BLaER1 treated with 17β-estradiol and CSF1 and Interleukin-3, amounts not matched to agents 10 nM and 100 nM (cell line): ENCODE results near the gene FAM111B.
A peak's percentile ranks its signal among the peaks of the same experiment; 100 is the strongest.
"Not testable (repeated sequence)": the region's sequence is repeated elsewhere in the genome, so short reads cannot be mapped to it uniquely, and the experiment has no call there.

Experiments
- H3K27ac ChIP-seq, 11 experiments: shearing (Covaris generic); formaldehyde crosslinking; 2 replicates each; pipeline ENCODE4 v1.8.1; 2022
- H3K27me3 ChIP-seq, 11 experiments: shearing (Covaris generic); formaldehyde crosslinking; 2 replicates each; pipeline ENCODE4 v1.8.1; 2022
- H3K36me3 ChIP-seq, 11 experiments: shearing (Covaris generic); formaldehyde crosslinking; 2 replicates each; pipeline ENCODE4 v1.8.1; 2022
- H3K4me1 ChIP-seq, 10 experiments: shearing (Covaris generic); formaldehyde crosslinking; 2 replicates each; pipeline ENCODE4 v1.8.1; 2022
- H3K4me2 ChIP-seq, 11 experiments: shearing (Covaris generic); formaldehyde crosslinking; 2 replicates each; pipeline ENCODE4 v1.8.1; 2022
- H3K4me3 ChIP-seq, 10 experiments: shearing (Covaris generic); formaldehyde crosslinking; 2 replicates each; pipeline ENCODE4 v1.8.1; 2022
- H3K9ac ChIP-seq, 11 experiments: shearing (Covaris generic); formaldehyde crosslinking; 2 replicates each; pipeline ENCODE4 v1.8.1; 2022
- H3K9me3 ChIP-seq, 11 experiments: shearing (Covaris generic); formaldehyde crosslinking; replicated peaks in 1 of 11; 2 replicates each; pipeline ENCODE4 v1.8.1; 2022
- H4K20me1 ChIP-seq, 11 experiments: shearing (Covaris generic); formaldehyde crosslinking; 2 replicates each; pipeline ENCODE4 v1.8.1; 2022
- Cebpa-rat ChIP-seq, 11 experiments: shearing (Covaris generic); IDR thresholded peaks; 2 replicates each; pipeline ENCODE4 v1.8.1; 2022

FAM111B gene

GRCh38 chr11:59078435-59078834, 28.6 kb upstream of the FAM111B start:
- Histone ChIP-seq H3K9me3 (peaks cover 0 to 16% (median 11%) of the 10 kb centered on the region in 11 experiments; a peak in 15 of 22 replicates), H3K27me3 (no peaks in the 10 kb centered on the region), H3K4me2 (peak overlapping the region in 6 of 11 experiments; percentile 1 to 49 (median 27); a peak in 9 of 22 replicates), H4K20me1 (no peaks in the 10 kb centered on the region), H3K4me3 (no peak overlapping the region), H3K36me3 (no peaks in the 10 kb centered on the region), H3K27ac (no peak overlapping the region), H3K9ac (no peak overlapping the region), H3K4me1 (peaks cover 0 to 15% (median 9%) of the 10 kb centered on the region in 10 experiments; a peak in 14 of 20 replicates)
- TF ChIP-seq Cebpa-rat (IDR thresholded peaks at IDR 0.05), result no peak

DNA sequence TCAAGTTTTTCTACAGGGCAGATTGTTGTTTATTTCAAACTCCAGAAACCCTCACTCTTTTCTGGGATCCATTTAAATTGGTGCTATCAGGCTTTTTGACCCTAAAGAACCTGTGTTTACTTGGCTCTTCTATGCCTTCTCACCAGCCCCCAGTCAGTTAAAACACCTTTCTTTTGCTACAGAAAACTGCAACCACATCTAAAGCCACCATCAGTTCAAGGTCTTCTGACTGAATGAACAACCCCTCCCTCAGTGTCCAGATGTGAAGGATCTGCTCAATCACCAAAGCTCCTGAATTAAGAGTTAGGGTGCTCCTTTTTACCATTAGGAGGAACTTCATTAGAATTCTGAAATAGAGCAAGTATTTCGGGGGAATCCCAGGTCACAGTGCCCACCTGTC, 28.0 kb upstream of the FAM111B start:
- Histone ChIP-seq H3K27ac (no peak overlapping the region), H3K9ac (no peak overlapping the region), H3K4me3 (no peak overlapping the region), H3K36me3 (no peaks in the 10 kb centered on the region), H3K9me3 (peaks cover 0 to 16% (median 11%) of the 10 kb centered on the region in 11 experiments; a peak in 14 of 22 replicates), H3K4me1 (peaks cover 0 to 15% (median 9%) of the 10 kb centered on the region in 10 experiments; a peak in 14 of 20 replicates), H3K27me3 (no peaks in the 10 kb centered on the region), H4K20me1 (no peaks in the 10 kb centered on the region), H3K4me2 (peak overlapping the region in 6 of 11 experiments; percentile 1 to 49 (median 27); a peak in 10 of 22 replicates)
- no peak for TF ChIP-seq Cebpa-rat (IDR thresholded peaks at IDR 0.05)

DNA sequence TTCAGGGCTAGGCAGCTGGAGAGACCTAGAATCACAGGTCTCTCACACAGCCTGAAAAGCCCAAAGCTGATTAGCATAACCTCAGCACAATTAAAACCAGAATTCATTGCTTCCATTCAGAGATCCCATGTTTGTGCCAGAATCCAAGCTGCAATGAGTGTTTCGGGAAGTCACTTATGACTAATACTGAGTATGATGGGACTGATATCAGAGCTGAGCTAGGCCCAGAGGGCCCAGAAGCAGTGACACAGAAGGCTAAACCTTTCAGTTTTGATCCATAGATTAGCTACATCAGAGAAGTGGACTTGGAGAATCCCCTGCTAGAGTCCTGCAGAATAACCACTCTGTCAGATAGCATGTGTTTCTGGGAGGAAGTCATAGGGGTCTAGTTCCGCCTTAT, 26.6 kb upstream of the FAM111B start:
- not testable (repeated sequence) for H4K20me1 ChIP-seq, H3K9ac ChIP-seq, H3K4me3 ChIP-seq, H3K36me3 ChIP-seq, H3K27ac ChIP-seq, H3K4me2 ChIP-seq, H3K27me3 ChIP-seq
- Histone ChIP-seq H3K9me3 (peaks cover 0 to 16% (median 11%) of the 10 kb centered on the region in 11 experiments; a peak in 12 of 22 replicates), H3K4me1 (peaks cover 0 to 15% (median 9%) of the 10 kb centered on the region in 10 experiments; a peak in 14 of 20 replicates)

DNA sequence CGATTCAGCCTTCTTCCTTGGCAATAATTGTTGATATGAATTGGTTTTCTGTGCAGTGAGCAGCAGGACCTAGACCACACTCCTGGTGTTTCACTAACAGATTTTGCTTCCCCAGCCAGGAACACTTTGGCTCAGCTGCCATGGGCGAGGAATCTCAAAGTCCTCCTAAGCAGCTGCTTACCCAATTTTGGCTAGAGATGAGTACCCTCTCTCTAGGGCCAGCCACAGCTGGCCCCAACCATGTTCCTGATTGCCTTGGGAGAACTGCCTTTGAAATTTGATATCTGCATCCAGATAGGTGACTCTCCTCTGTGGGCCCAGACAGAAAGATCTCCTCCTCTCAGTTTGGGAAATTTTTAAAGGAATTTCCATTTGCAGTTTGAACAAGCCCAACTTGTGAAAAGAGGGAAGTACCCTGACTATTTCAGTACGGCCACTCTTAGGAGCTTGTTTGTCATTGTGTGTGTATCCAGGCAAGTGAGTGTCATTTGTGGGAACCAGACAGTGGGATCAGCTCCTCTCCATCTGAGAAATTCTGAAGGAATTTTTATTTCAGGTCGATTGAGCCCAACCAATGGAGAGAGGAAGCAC, 25.5 kb upstream of the FAM111B start:
- not testable (repeated sequence) for H3K27ac ChIP-seq, H3K9me3 ChIP-seq, H3K4me3 ChIP-seq, H3K27me3 ChIP-seq, H4K20me1 ChIP-seq, H3K4me2 ChIP-seq, H3K9ac ChIP-seq, H3K36me3 ChIP-seq
- H3K4me1 ChIP-seq, result peaks cover 0 to 15% (median 9%) of the 10 kb centered on the region in 10 experiments; a peak in 14 of 20 replicates

- not testable (repeated sequence) for H3K4me3 ChIP-seq, H3K27me3 ChIP-seq, H3K36me3 ChIP-seq, H4K20me1 ChIP-seq, H3K9me3 ChIP-seq, H3K27ac ChIP-seq, H3K4me2 ChIP-seq, H3K9ac ChIP-seq, H3K4me1 ChIP-seq
Measured at GRCh38 chr11:59086007-59086406, 21.0 kb upstream of the FAM111B start, which contains the start of gene GLYATL1B. Gene GLYATL1B (plus strand): TSS chr11:59086307. CDS start chr11:59086307, 0 bp downstream.

- H4K20me1 ChIP-seq, result no peaks in the 10 kb centered on the region
- H3K36me3 ChIP-seq, result no peaks in the 10 kb centered on the region
- no peak for TF ChIP-seq Cebpa-rat (IDR thresholded peaks at IDR 0.05)
- H3K27me3 ChIP-seq, result no peaks in the 10 kb centered on the region
- no peak overlapping the region for H3K4me3 ChIP-seq
- no peak overlapping the region for H3K4me2 ChIP-seq
- no peak overlapping the region for H3K9ac ChIP-seq
- H3K4me1 ChIP-seq, result peaks cover 0 to 3% (median 0%) of the 10 kb centered on the region in 10 experiments; a peak in 3 of 20 replicates
- H3K27ac ChIP-seq, result no peak overlapping the region
- no peaks in the 10 kb centered on the region for H3K9me3 ChIP-seq
Measured at GRCh38 chr11:59088162-59088561, 18.9 kb upstream of the FAM111B start.

DNA sequence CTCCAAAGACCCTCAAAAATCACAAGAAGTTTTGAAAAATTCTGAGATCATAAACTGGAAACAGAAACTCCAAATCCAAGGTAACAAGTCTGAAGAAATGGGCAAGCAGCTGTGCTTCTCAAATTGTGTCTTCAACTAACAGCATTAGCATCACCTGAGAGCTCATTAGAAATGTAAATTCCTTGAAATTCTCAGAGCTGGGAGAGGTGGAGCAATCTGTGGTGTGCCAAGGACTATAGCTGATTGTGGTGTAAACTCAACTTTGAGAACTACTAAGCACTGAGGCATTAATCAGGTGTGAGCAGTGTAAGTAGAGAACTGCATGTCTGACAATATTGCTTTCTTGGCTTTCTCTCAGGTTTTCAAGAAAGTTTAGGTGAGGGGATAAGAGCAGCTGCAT, 13.5 kb upstream of the FAM111B start:
- H3K4me1 ChIP-seq, H3K36me3 ChIP-seq, H3K4me3 ChIP-seq, H3K27ac ChIP-seq, H3K27me3 ChIP-seq, H3K9ac ChIP-seq, H4K20me1 ChIP-seq, H3K4me2 ChIP-seq, H3K9me3 ChIP-seq: not testable (repeated sequence)

DNA sequence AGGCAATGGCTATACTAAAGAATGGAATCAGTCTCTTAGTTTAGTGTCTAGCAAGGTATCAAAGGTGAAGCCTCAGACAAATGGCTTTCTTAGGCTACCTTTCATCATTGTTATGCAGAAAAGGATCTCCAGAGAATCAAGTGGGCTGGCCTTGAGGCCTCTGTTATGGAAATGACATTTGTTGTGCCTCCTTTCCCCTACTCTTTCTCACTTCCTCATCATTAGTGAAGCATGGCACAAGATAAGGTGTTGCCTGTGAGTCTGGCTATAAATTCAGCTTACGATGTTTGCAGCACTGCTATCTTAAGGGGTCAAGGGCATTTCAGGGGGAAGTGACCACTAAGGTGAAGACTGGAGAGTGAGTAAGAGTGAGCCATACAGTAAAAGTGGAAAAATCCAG, 11.8 kb upstream of the FAM111B start:
- H3K27ac ChIP-seq, H3K4me3 ChIP-seq, H3K4me1 ChIP-seq: not testable (repeated sequence)

DNA sequence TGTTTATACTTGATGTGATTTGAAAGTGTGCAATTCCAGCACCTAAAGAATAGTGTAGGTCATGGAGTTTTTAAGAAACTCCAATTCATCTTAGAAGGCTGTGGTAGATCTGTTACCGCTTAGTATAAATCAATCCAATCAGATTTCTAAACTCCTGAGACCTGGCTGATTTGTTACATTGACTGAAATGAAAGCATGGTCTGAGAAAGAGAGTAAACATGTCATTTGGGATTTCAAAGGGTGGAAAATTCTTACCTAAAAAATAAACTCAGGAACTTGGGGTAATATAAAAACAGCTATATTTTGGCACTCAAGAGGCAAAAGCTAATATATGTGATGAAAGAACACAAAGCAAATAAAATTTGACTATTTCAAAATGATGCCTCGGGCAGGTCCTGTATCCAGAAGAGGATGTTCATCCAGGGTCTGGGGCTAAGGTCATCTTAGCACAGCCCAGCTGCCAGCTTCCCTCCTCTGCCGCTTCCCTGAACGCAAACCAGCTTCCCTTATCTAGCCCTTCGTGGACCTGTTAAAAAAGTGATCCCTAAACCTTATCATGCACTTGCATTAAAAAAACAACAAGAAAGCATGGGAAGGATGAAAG, 11.0 kb upstream of the FAM111B start:
- not testable (repeated sequence) for H3K27me3 ChIP-seq, H3K27ac ChIP-seq, H3K9me3 ChIP-seq, H3K4me1 ChIP-seq, H3K36me3 ChIP-seq, H3K4me2 ChIP-seq, H4K20me1 ChIP-seq, H3K9ac ChIP-seq, H3K4me3 ChIP-seq

More for the DNA sequence above, 11.8 kb upstream of the FAM111B start:
- not testable (repeated sequence) for H3K9ac ChIP-seq, H3K36me3 ChIP-seq, H4K20me1 ChIP-seq, H3K27me3 ChIP-seq, H3K9me3 ChIP-seq
- peak overlapping the region in 4 of 11 experiments; percentile 7 to 26 (median 20); a peak in 3 of 22 replicates for H3K4me2 ChIP-seq

DNA sequence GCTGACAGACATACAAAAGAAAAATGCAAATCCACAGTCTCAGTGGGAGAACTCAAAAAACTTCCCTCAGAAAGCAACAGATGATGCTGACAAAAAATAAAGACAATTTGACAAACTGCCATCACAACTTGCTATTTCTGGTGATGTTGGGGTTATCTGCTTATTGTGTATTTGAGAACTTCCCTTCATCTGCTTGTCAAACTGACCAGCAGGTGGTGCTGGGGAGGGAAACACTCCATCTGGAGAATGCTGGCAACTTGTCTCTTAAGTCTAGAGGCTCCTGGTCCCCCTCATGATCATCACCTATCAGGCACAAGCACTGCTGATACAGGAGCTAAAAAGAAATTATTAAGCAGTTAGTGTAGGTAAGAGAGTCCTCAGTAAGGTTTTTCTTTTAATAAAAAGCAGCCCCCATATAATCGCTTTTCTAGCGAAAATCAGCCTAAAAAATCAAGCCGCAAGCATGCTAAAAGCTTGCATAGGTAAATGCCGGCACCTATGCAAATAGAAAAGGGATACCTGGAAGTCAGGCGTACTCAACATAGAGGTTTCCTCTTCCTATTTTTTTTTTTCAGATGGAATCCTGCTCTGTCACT, 9.8 kb upstream of the FAM111B start:
- H4K20me1 ChIP-seq, result no peaks in the 10 kb centered on the region
- TF ChIP-seq Cebpa-rat (IDR thresholded peaks at IDR 0.05), result no peak
- no peak overlapping the region for H3K27ac ChIP-seq
- no peak overlapping the region for H3K9ac ChIP-seq
- H3K4me2 ChIP-seq, result no peak overlapping the region
- H3K4me1 ChIP-seq, result peaks cover 0 to 16% (median 11%) of the 10 kb centered on the region in 10 experiments; a peak in 14 of 20 replicates
- no peak overlapping the region for H3K4me3 ChIP-seq
- H3K9me3 ChIP-seq, result no peaks in the 10 kb centered on the region
- no peaks in the 10 kb centered on the region for H3K27me3 ChIP-seq
- H3K36me3 ChIP-seq, result no peaks in the 10 kb centered on the region

DNA sequence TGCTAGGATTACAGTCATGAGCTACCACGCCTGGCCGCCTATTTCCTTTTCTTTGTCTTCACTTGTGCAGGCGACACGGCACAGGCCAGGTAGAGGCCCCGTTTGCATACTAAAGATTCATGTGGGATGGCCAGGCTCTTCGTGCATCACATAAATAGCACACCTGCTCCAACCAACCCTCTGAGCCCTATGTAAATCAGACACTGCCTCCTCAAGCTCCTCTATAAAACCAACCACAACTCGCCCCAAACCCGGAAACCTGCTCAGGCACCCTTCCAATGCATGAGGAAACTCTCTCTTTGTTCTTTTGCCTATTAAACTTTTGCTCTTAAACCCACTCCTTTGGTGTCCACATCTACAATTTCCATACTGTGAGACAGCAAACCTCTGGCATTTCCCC, 9.1 kb upstream of the FAM111B start:
- H3K4me3 ChIP-seq, H3K27ac ChIP-seq: not testable (repeated sequence)

More for the DNA sequence above, 9.1 kb upstream of the FAM111B start:
- not testable (repeated sequence) for H3K27me3 ChIP-seq, H3K36me3 ChIP-seq, H3K4me2 ChIP-seq, H3K9me3 ChIP-seq, H4K20me1 ChIP-seq, H3K9ac ChIP-seq
- peaks cover 0 to 20% (median 17%) of the 10 kb centered on the region in 10 experiments; a peak in 15 of 20 replicates for H3K4me1 ChIP-seq
